ENCODE data around the gene OTULIN.

OTULIN gene

DNA sequence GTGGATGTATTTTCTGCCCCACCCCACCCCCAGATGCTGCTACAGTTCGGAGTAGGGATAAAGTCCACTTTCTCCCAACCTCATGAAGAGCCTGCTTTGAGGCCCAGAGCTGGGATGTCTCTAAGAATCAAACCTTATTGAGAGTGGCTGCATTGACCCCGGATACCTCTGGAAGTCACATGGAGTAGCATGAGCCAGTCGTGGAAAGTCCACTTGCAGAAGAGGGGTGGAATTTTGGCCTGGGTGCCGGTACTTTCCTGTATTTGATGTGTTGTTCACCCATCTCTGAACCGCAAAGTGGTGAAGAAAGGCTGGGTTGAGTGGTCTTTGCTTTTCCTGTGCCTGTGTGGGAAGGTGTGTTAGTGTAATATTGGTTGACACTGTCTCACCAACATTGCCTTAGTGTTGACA is 3.7 kb downstream of the OTULIN start:
- H3K27ac ChIP-seq: no peak overlapping the region
- TF ChIP-seq, protein P1, sequence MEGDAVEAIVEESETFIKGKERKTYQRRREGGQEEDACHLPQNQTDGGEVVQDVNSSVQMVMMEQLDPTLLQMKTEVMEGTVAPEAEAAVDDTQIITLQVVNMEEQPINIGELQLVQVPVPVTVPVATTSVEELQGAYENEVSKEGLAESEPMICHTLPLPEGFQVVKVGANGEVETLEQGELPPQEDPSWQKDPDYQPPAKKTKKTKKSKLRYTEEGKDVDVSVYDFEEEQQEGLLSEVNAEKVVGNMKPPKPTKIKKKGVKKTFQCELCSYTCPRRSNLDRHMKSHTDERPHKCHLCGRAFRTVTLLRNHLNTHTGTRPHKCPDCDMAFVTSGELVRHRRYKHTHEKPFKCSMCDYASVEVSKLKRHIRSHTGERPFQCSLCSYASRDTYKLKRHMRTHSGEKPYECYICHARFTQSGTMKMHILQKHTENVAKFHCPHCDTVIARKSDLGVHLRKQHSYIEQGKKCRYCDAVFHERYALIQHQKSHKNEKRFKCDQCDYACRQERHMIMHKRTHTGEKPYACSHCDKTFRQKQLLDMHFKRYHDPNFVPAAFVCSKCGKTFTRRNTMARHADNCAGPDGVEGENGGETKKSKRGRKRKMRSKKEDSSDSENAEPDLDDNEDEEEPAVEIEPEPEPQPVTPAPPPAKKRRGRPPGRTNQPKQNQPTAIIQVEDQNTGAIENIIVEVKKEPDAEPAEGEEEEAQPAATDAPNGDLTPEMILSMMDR (conservative IDR thresholded peaks at IDR 0.05): no peak

- TF ChIP-seq, protein P1 (conservative IDR thresholded peaks at IDR 0.05): no peak
Measured at GRCh38 chr5:14669415-14669814, 4.9 kb downstream of the OTULIN start.

DNA sequence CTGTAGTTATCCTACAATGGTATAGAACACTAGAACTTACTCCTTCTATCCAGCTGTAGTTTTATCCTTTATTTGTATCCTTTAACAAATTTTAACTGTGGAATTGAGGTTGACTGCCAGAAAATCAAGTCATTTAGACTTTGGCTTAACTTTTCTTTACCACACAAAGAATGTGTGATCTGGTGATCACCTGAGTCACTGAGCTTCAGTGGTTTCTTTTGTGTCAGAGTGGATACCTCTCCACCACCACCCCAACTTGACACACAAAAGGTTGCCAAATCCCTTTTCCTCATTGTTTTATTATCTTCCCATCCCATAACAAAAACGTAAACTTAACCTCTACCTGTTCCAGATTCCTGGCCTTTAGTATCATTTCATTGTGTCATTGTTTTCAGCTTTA is 5.5 kb downstream of the OTULIN start:
- TF ChIP-seq, protein P1 (conservative IDR thresholded peaks at IDR 0.05): no peak
- no peak overlapping the region for H3K27ac ChIP-seq

More at GRCh38 chr5:14669415-14669814, 4.9 kb downstream of the OTULIN start:
- no peak overlapping the region for H3K27ac ChIP-seq

DNA sequence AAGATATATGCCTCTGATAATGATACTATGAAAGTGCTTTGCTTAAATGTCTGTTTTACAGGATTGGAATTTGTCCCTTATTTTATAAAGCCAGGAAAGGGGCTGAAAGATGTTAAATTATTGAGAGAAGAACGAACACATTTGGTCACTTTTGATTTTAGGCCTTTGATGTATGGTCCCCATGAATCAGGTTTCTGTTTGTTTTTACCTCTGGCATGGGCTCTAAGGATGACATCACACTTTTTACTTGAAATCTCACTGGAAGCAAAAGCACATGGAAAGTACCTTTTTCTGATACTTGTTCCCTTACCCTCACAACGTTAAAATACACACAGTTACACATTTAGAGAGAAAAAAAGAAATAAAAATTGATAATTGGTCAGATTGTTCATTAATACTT is 6.9 kb downstream of the OTULIN start:
- TF ChIP-seq, protein P1 (conservative IDR thresholded peaks at IDR 0.05): no peak

DNA sequence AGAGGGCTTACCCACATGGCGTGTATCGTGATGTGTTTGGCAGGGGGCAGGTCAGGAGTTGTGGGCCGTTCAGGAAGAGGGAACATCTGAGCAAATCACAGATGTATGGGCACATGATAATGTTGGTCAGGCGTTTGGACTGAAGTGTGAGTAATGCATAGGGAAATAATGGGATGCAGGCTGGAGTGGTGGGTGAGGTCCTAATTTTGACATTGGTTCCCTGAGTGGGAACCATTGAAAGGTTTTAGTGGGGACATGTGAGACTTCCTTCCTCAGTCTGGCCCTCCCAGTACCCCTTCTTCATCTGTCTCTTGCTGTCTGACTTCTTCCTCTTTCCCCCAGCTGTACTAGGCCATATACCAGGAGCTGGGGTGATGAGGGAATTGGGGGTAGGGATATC is 7.6 kb downstream of the OTULIN start:
- TF ChIP-seq, protein P1 (conservative IDR thresholded peaks at IDR 0.05): no peak
- H3K27ac ChIP-seq: no peak overlapping the region

More for the DNA sequence above, 6.9 kb downstream of the OTULIN start:
- H3K27ac ChIP-seq: no peak overlapping the region

GRCh38 chr5:14672484-14673394 is 8.2 kb downstream of the OTULIN start:
- H3K27ac ChIP-seq: no peak overlapping the region
- TF ChIP-seq, protein P1 (conservative IDR thresholded peaks at IDR 0.05): no peak

- TF ChIP-seq, protein P1 (conservative IDR thresholded peaks at IDR 0.05): no peak
- no peak overlapping the region for H3K27ac ChIP-seq
Measured at GRCh38 chr5:14673443-14673842, 8.9 kb downstream of the OTULIN start.
